PC-3 (cell line): Measurements from ENCODE around the gene FXR2. TPM values are rescaled to one million over a fixed set of nuclear protein-coding genes. Genes with fewer than 3 reads are reported as not detected.

ENCODE experiments used
- ATAC-seq: fragments of 200-7000 bp; cut with Tn5 transposase; 2 replicates; pipeline ENCODE4 v1.9.1; 2020; ENCODE audit warnings: mild to moderate bottlenecking, moderate library complexity
- BruUV-seq: library from RNA; stranded (reverse); fragments of 400-500 nt; replicated peaks from 2 replicates; lab custom pipeline; 2021; lab: Mats Ljungman, UMichigan
- CTCF ChIA-PET: fragments of 300-600 bp; sonication (Branson Sonifier 250); formaldehyde crosslinking; loops from one replicate; lab custom pipeline; 2022; ENCODE audit warnings: antibody characterized with exemption; lab: Charles Lee
- POLR2A ChIA-PET: fragments of 300-600 bp; sonication (Branson Sonifier 250); formaldehyde crosslinking; loops from one replicate; lab custom pipeline; 2022; ENCODE audit warnings: antibody characterized with exemption; ENCODE audit not compliant: unreplicated experiment; lab: Charles Lee
- DNase-seq: peaks from one replicate; pipeline ENCODE4 v3.0.0-alpha.2; 2015
- H2AFZ ChIP-seq: fragments of 300-600 bp; sonication (generic); 2 replicates; pipeline ENCODE4 v1.6.0; 2016; ENCODE audit warnings: antibody characterized with exemption, low read length
- H3F3A ChIP-seq: fragments of 300-600 bp; sonication (generic); one replicate; pipeline ENCODE4 v1.6.0; 2017; ENCODE audit warnings: antibody characterized with exemption, low read length, control low read depth, mild to moderate bottlenecking; ENCODE audit not compliant: unreplicated experiment
- H3K27ac ChIP-seq: fragments of 300-600 bp; sonication (generic); 2 replicates; pipeline ENCODE4 v1.5.1; 2016; ENCODE audit warnings: mild to moderate bottlenecking, low read length
- H3K27me3 ChIP-seq: fragments of 300-600 bp; sonication (generic); 2 replicates; pipeline ENCODE4 v1.6.1; 2016; ENCODE audit warnings: low read length, mixed read lengths
- H3K36me3 ChIP-seq: fragments of 300-600 bp; sonication (generic); 2 replicates; pipeline ENCODE4 v1.6.1; 2016; ENCODE audit warnings: low read depth, mixed run types, low read length, mixed read lengths
- H3K4me1 ChIP-seq: fragments of 300-600 bp; sonication (generic); 2 replicates; pipeline ENCODE4 v1.5.1; 2016; ENCODE audit warnings: low read length; ENCODE audit not compliant: insufficient read depth
- H3K4me2 ChIP-seq: fragments of 300-600 bp; sonication (generic); 2 replicates; pipeline ENCODE4 v1.6.0; 2016; ENCODE audit warnings: low read length
- H3K4me3 ChIP-seq: fragments of 300-600 bp; sonication (generic); 2 replicates; pipeline ENCODE4 v1.5.1; 2016; ENCODE audit warnings: mild to moderate bottlenecking, low read length, mixed read lengths
- H3K79me2 ChIP-seq: fragments of 300-600 bp; sonication (generic); 2 replicates; pipeline ENCODE4 v1.6.1; 2017; ENCODE audit warnings: low read length, mixed read lengths
- H3K9ac ChIP-seq: fragments of 300-600 bp; sonication (generic); 2 replicates; pipeline ENCODE4 v1.6.0; 2016; ENCODE audit warnings: mild to moderate bottlenecking, low read length
- H3K9me2 ChIP-seq: fragments of 300-600 bp; sonication (generic); replicated peaks from 2 replicates; pipeline ENCODE4 v1.6.1; 2016; ENCODE audit warnings: mixed run types, low read length, mixed read lengths
- H3K9me3 ChIP-seq: fragments of 300-600 bp; sonication (generic); 2 replicates; pipeline ENCODE4 v1.6.1; 2016; ENCODE audit warnings: low read length, mixed read lengths
- H4K20me1 ChIP-seq: fragments of 300-600 bp; sonication (generic); 2 replicates; pipeline ENCODE4 v1.6.1; 2016; ENCODE audit warnings: low read length, mixed read lengths
- EZH2 ChIP-seq: fragments of 300-600 bp; sonication (generic); IDR thresholded peaks from one replicate; pipeline ENCODE4 v1.6.1; 2017; ENCODE audit warnings: antibody characterized with exemption, mild to moderate bottlenecking, low read length; ENCODE audit not compliant: unreplicated experiment
- EZH2phosphoT487 ChIP-seq: fragments of 300-600 bp; sonication (generic); IDR thresholded peaks from 2 replicates; pipeline ENCODE4 v1.6.1; 2018; ENCODE audit warnings: mild to moderate bottlenecking, antibody characterized with exemption, low read length, borderline replicate concordance
- intact Hi-C: fragments of 100-400 bp; cut with micrococcal nuclease; formaldehyde crosslinking; loops from 2 replicates; pipeline ENCODE4 v1.9.0; 2023
- total RNA-seq: library from RNA; depleted of rRNA; stranded (reverse); fragments of >200 nt; gene quantifications from 2 replicates; pipeline ENCODE4 v1.2.3, GENCODE V29; 2014
- TF ChIP-seq, protein P1 (sequence below): fragments of 300-600 bp; sonication (generic); conservative IDR thresholded peaks from 2 replicates; pipeline ENCODE4 v1.5.1; 2017; ENCODE audit warnings: antibody characterized with exemption, low read depth, mild to moderate bottlenecking, low read length

The FXR2 gene
- total RNA-seq, 1 experiment from 2014 or later: 51.4 TPM

GRCh38 chr17:7586673-7587419 lies 27.9 kb downstream of the FXR2 start:
- peaks cover 58% of the 10 kb centered on the region for H3K4me1 ChIP-seq
- ChIA-PET CTCF (no interaction called here), POLR2A (interaction anchor here (0.6 kb wide), 1 partner anchor 13 kb away, joined by 4 read pairs; no protein-coding TSS in a partner anchor)
- no peaks in the 10 kb centered on the region for H3F3A ChIP-seq
- no peaks in the 10 kb centered on the region; the same call in 1 of the 2 replicates for H3K36me3 ChIP-seq
- ATAC-seq (no peak), DNase-seq (peak; percentile 19)
- no peak overlapping the region for H3K27ac ChIP-seq
- H3K9me3 ChIP-seq: no peaks in the 10 kb centered on the region
- intact Hi-C loops: no loop called here
- 0 out of 2 replicates have a peak overlapping the region, but pooled peaks have one; percentile 69 for H3K4me2 ChIP-seq
- BruUV-seq: no TSS peak
- no peak overlapping the region for H2AFZ ChIP-seq
- no peaks in the 10 kb centered on the region for H4K20me1 ChIP-seq
- H3K27me3 ChIP-seq: no peaks in the 10 kb centered on the region
- TF ChIP-seq EZH2 (no peak), EZH2phosphoT487 (no peak)
- TF ChIP-seq, protein P1, sequence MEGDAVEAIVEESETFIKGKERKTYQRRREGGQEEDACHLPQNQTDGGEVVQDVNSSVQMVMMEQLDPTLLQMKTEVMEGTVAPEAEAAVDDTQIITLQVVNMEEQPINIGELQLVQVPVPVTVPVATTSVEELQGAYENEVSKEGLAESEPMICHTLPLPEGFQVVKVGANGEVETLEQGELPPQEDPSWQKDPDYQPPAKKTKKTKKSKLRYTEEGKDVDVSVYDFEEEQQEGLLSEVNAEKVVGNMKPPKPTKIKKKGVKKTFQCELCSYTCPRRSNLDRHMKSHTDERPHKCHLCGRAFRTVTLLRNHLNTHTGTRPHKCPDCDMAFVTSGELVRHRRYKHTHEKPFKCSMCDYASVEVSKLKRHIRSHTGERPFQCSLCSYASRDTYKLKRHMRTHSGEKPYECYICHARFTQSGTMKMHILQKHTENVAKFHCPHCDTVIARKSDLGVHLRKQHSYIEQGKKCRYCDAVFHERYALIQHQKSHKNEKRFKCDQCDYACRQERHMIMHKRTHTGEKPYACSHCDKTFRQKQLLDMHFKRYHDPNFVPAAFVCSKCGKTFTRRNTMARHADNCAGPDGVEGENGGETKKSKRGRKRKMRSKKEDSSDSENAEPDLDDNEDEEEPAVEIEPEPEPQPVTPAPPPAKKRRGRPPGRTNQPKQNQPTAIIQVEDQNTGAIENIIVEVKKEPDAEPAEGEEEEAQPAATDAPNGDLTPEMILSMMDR: 0 out of 2 replicates have a peak, but pooled peaks have one; percentile 29
- no peaks in the 10 kb centered on the region for H3K9me2 ChIP-seq
- H3K79me2 ChIP-seq: peaks cover 49% of the 10 kb centered on the region
- no peak overlapping the region for H3K9ac ChIP-seq
- H3K4me3 ChIP-seq: no peak overlapping the region

DNA sequence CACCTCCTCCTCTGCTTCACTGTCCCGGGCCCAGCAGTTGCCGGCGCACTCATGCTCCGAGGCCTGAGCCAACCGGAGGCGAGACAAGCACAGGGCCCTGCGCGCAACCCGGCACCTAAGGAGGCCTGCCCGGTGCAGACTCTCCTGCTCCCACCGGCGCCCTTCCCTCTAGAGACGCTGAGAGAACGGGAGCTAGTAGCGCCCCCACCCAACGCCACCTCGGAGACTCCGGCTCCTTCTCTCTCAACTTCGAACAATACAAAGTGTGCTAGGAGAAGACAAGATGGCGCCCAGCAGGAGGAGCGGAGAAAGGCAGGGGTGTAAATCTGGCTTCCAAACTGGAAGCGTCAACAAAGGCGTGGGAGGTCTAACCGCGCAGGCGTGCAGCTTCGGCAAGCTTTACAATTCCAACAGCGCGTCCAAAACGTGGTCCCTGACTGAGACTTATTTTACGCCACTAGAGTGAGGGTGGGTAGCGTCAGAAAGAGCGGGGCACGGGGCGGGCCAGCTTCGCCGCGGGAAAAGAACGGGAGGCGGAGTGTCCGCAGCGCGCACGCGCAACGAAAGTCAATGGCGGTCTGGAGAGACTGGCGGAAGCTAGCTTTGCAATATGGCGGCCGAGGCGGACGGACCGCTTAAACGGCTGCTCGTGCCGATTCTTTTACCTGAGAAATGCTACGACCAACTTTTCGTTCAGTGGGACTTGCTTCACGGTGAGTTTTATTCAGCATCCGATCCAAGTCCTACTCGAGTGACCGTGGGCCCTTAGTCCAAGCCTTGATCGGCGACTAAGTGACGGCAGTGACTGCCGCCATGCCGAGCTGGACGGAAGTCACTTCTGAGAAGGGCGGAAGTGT lies 31.2 kb downstream of the FXR2 start, which contains the start of gene MPDU1:
TSS of gene MPDU1 (plus strand) at position 600 of the 857 bp plus-strand sequence. CDS start at position 611, 11 bp downstream.
- Histone ChIP-seq H3K4me1 (peaks cover 46% of the 10 kb centered on the region), H3K9ac (peak within 1 kb of the TSS; percentile 96), H3K27ac (peak within 1 kb of the TSS; percentile 90), H3K27me3 (no peaks in the 10 kb centered on the region), H3K79me2 (peaks cover 48% of the 10 kb centered on the region), H4K20me1 (no peaks in the 10 kb centered on the region; the same call in 1 of the 2 replicates), H3K4me2 (peak within 1 kb of the TSS; percentile 90), H3K36me3 (no peaks in the 10 kb centered on the region), H3K9me3 (no peaks in the 10 kb centered on the region), H3K4me3 (peak within 1 kb of the TSS; percentile 81), H2AFZ (peak within 1 kb of the TSS; percentile 71), H3F3A (peaks cover 6% of the 10 kb centered on the region), H3K9me2 (no peaks in the 10 kb centered on the region)
- peak; percentile 91 for DNase-seq
- CTCF ChIA-PET: interaction anchor here (1.1 kb wide), 1 partner anchor 24 kb away, joined by 3 read pairs; no protein-coding TSS in a partner anchor
- POLR2A ChIA-PET: interaction anchor here (0.5 to 1.0 kb wide), 4 partner anchors 32 to 627 kb away, joined by 3 to 4 read pairs (median 4); no protein-coding TSS in a partner anchor
- intact Hi-C loops: no loop called here
- TF ChIP-seq EZH2 (no peak), EZH2phosphoT487 (no peak)
- TF ChIP-seq, protein P1: no peak
- TSS peak; percentile 71 for BruUV-seq
- peak; percentile 46 for ATAC-seq
